Suprapubic skin (tissue), 4 donors: Measurements from ENCODE around the gene AUTS2. TPM values are rescaled to one million over a fixed set of nuclear protein-coding genes. Genes with fewer than 3 reads are reported as not detected.

Experiments used
- DNase-seq, 2 donors: peaks; one replicate each; pipeline ENCODE4 v3.0.0-alpha.2; 2019; ENCODE audit warnings: low spot score in 2 of 2
- H3K27ac ChIP-seq: fragments of 200-600 bp; sonication (generic); one replicate; pipeline ENCODE4 v1.5.1; 2019
- H3K27me3 ChIP-seq: fragments of 200-600 bp; sonication (generic); one replicate; pipeline ENCODE4 v1.5.1; 2019
- H3K36me3 ChIP-seq: fragments of 200-600 bp; sonication (generic); one replicate; pipeline ENCODE4 v1.5.1; 2019
- H3K4me1 ChIP-seq: fragments of 200-600 bp; sonication (generic); one replicate; pipeline ENCODE4 v1.5.1; 2019
- H3K4me3 ChIP-seq: fragments of 200-600 bp; sonication (generic); one replicate; pipeline ENCODE4 v1.5.1; 2019; ENCODE audit warnings: mild to moderate bottlenecking
- H3K9me3 ChIP-seq: fragments of 200-600 bp; sonication (generic); one replicate; pipeline ENCODE4 v1.5.1; 2019
- CTCF ChIP-seq, 2 donors: fragments of 200-600 bp in 1 of 2; fragments of 450-650 bp in 1 of 2; sonication (generic) in 1 of 2; IDR thresholded peaks; one replicate each; pipeline ENCODE4 v1.5.1; 2016 to 2019; ENCODE audit warnings: antibody characterized with exemption in 2 of 2, mild to moderate bottlenecking in 1 of 2, moderate library complexity in 1 of 2
- EP300 ChIP-seq: sonication (generic); formaldehyde crosslinking; IDR thresholded peaks from one replicate; pipeline ENCODE4 v1.6.1; 2017; ENCODE audit warnings: antibody characterized with exemption
- POLR2A ChIP-seq, 2 donors: fragments of 450-650 bp; IDR thresholded peaks; one replicate each; pipeline ENCODE4 v1.6.1; 2017; ENCODE audit warnings: antibody characterized with exemption in 2 of 2, mild to moderate bottlenecking in 2 of 2, moderate library complexity in 2 of 2
- POLR2AphosphoS5 ChIP-seq, 3 donors: sonication (generic); formaldehyde crosslinking; IDR thresholded peaks; one replicate each; pipeline ENCODE4 v1.6.1; 2017; ENCODE audit warnings: antibody characterized with exemption in 3 of 3
- WGBS: methylation state at CpG from one replicate; pipeline ENCODE4 v1.1.5; 2018; 5-methylcytosine and 5-hydroxymethylcytosine counted together
- total RNA-seq, 4 donors: library from RNA; depleted of rRNA; stranded (reverse); fragments of >200 nt; gene quantifications; one replicate each; pipeline ENCODE4 v1.1.0, GENCODE V29; 2016

The AUTS2 gene
- total RNA-seq, 4 donors from 2014 or later = 31.0 to 102 (median 56.4) TPM

- Histone ChIP-seq H3K27ac (no peak overlapping the region), H3K9me3 (no peaks in the 10 kb centered on the region), H3K36me3 (no peaks in the 10 kb centered on the region), H3K27me3 (no peaks in the 10 kb centered on the region), H3K4me1 (no peaks in the 10 kb centered on the region), H3K4me3 (no peak overlapping the region)
- no peak for DNase-seq
- TF ChIP-seq CTCF (IDR thresholded peaks at IDR 0.05) = no peak
Measured at GRCh38 chr7:70032649-70033048, 434.4 kb downstream of the AUTS2 start.

- Histone ChIP-seq H3K36me3 (no peaks in the 10 kb centered on the region), H3K27ac (no peak overlapping the region), H3K4me3 (no peak overlapping the region), H3K9me3 (no peaks in the 10 kb centered on the region), H3K27me3 (no peaks in the 10 kb centered on the region), H3K4me1 (no peaks in the 10 kb centered on the region)
- TF ChIP-seq POLR2AphosphoS5 (IDR thresholded peaks at IDR 0.05) (no peak), EP300 (no peak), POLR2A (IDR thresholded peaks at IDR 0.05) (no peak), CTCF (IDR thresholded peaks at IDR 0.05) (no peak)
- DNase-seq = no peak
Measured at GRCh38 chr7:70033226-70033625, 435.0 kb downstream of the AUTS2 start.

GRCh38 chr7:70034999-70035398 lies 436.7 kb downstream of the AUTS2 start:
- DNase-seq = no peak
- Histone ChIP-seq H3K27me3 (no peaks in the 10 kb centered on the region), H3K4me3 (no peak overlapping the region), H3K4me1 (no peaks in the 10 kb centered on the region), H3K9me3 (no peaks in the 10 kb centered on the region), H3K27ac (no peak overlapping the region), H3K36me3 (no peaks in the 10 kb centered on the region)
- TF ChIP-seq POLR2AphosphoS5 (IDR thresholded peaks at IDR 0.05) (no peak), POLR2A (IDR thresholded peaks at IDR 0.05) (no peak), CTCF (IDR thresholded peaks at IDR 0.05) (no peak), EP300 (no peak)

- Histone ChIP-seq H3K27ac (no peak overlapping the region), H3K4me1 (no peaks in the 10 kb centered on the region), H3K4me3 (no peak overlapping the region), H3K9me3 (no peaks in the 10 kb centered on the region), H3K27me3 (no peaks in the 10 kb centered on the region), H3K36me3 (no peaks in the 10 kb centered on the region)
- DNase-seq = no peak
- 53% methylated on average over 4 of the region's 4 CpGs for WGBS
- TF ChIP-seq POLR2AphosphoS5 (IDR thresholded peaks at IDR 0.05) = no peak
- no peak for TF ChIP-seq CTCF (IDR thresholded peaks at IDR 0.05)
- no peak for TF ChIP-seq EP300
- TF ChIP-seq POLR2A (IDR thresholded peaks at IDR 0.05) = no peak
Measured at GRCh38 chr7:70035519-70035918, 437.2 kb downstream of the AUTS2 start.

GRCh38 chr7:70035955-70036354 lies 437.7 kb downstream of the AUTS2 start:
- no peak overlapping the region for H3K27ac ChIP-seq
- no peaks in the 10 kb centered on the region for H3K27me3 ChIP-seq
- no peaks in the 10 kb centered on the region for H3K4me1 ChIP-seq
- no peak overlapping the region for H3K4me3 ChIP-seq
- TF ChIP-seq POLR2AphosphoS5 (IDR thresholded peaks at IDR 0.05) (no peak), CTCF (IDR thresholded peaks at IDR 0.05) (no peak), EP300 (no peak), POLR2A (IDR thresholded peaks at IDR 0.05) (no peak)
- no peak for DNase-seq
- WGBS = 95% methylated on average over 6 of the region's 6 CpGs
- H3K36me3 ChIP-seq = no peaks in the 10 kb centered on the region
- no peaks in the 10 kb centered on the region for H3K9me3 ChIP-seq
